ENCODE measurements around the gene IYD.

The IYD gene

GRCh38 chr6:150332939-150333584 is 35.8 kb upstream of the IYD start:
- no peaks in the 10 kb centered on the region for H3K27me3 ChIP-seq (ENCODE audit: control insufficient read depth, insufficient read depth, low read length, poor library complexity, severe bottlenecking)

DNA sequence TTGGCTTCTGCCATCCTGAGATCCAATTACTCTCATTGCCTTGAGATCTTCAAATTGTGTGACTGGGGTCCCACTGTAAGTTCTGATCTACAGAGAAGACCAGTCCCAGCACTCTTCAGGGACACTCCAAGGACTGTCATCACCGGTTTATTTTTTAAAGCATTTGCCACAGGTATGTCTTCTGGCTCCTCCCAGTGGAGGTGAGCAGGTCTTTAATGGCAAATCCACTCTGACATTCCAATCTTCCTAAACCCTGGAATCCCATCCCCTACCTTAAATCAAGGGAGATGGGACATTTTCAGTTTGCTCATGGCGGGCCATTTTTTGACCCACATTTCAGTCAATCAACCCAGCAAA is 35.2 kb upstream of the IYD start:
- H3K27ac ChIP-seq (ENCODE audit: insufficient read depth, low read depth, low read length, poor library complexity, severe bottlenecking): no peak overlapping the region
- H3K27me3 ChIP-seq (ENCODE audit: control insufficient read depth, insufficient read depth, low read length, poor library complexity, severe bottlenecking): no peaks in the 10 kb centered on the region
- no peak overlapping the region for H3K4me3 ChIP-seq (ENCODE audit: insufficient read depth, low read depth, low read length)
- H3K4me1 ChIP-seq (ENCODE audit: control insufficient read depth, insufficient read depth, low read length): no peaks in the 10 kb centered on the region
- 96 to 97% methylated on average over 2 of the region's 2 CpGs for WGBS, 2 experiments
- no peaks in the 10 kb centered on the region for H3K36me3 ChIP-seq (ENCODE audit: control insufficient read depth, insufficient read depth, low read length)
- no peaks in the 10 kb centered on the region for H3K9me3 ChIP-seq (ENCODE audit: control insufficient read depth, low read length)

More at GRCh38 chr6:150332939-150333584, 35.8 kb upstream of the IYD start:
- 95% methylated on average over 21 of the region's 21 CpGs for WGBS, 2 experiments
- Histone ChIP-seq H3K4me1 (ENCODE audit: control insufficient read depth, insufficient read depth, low read length) (no peaks in the 10 kb centered on the region), H3K4me3 (ENCODE audit: insufficient read depth, low read depth, low read length) (no peak overlapping the region), H3K9me3 (ENCODE audit: control insufficient read depth, low read length) (no peaks in the 10 kb centered on the region), H3K27ac (ENCODE audit: insufficient read depth, low read depth, low read length, poor library complexity, severe bottlenecking) (no peak overlapping the region), H3K36me3 (ENCODE audit: control insufficient read depth, insufficient read depth, low read length) (no peaks in the 10 kb centered on the region)

DNA sequence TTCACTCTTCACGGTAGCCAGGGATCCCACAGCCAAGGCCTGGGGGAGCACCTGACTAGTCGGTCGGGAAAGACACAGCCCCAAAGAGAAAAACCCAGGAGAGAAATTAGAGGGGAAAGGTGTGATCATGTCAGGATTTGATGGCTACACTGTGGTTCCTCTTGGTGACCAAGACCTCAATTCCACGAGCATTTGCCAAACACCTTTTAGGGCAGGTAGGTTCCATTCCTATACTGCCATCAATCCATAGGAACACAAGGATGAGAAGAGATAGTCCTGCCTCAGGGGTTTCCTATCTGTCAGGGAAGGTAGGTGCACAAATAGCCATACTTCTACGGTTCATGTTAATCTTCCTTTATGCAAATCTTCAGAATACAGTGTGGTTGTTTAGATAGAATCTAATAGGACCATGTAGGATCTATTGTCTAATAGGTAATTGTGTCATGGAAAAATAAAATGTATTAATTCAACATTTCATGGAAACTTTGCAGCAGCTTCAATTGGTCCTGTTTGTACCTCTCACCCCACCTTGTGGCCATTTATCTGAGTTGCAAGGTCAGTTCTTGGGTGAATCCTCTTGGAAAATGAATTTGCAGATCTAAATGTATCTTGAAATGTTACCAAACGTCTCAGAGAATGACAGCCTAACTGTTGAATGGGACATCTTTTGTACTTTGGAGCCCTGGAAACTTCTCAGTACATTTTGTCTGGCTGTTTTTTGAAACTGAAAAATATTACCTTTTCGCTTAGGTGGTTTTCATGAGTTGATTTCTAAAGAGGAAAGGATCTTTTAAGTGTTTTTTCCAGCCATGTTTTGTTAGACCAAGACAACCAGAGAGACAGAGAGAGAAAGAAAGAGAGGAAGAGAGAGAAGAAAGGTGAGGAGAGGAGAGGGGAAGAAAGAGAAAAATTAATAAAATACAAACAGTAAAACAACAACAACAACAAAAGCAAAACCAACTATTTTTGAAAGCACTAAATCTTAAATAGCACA is 33.7 kb upstream of the IYD start:
- Histone ChIP-seq H3K4me3 (ENCODE audit: insufficient read depth, low read depth, low read length) (no peak overlapping the region), H3K27ac (ENCODE audit: insufficient read depth, low read depth, low read length, poor library complexity, severe bottlenecking) (no peak overlapping the region), H3K27me3 (ENCODE audit: control insufficient read depth, insufficient read depth, low read length, poor library complexity, severe bottlenecking) (no peaks in the 10 kb centered on the region), H3K4me1 (ENCODE audit: control insufficient read depth, insufficient read depth, low read length) (no peaks in the 10 kb centered on the region), H3K36me3 (ENCODE audit: control insufficient read depth, insufficient read depth, low read length) (no peaks in the 10 kb centered on the region), H3K9me3 (ENCODE audit: control insufficient read depth, low read length) (no peaks in the 10 kb centered on the region)
- 83% methylated on average over 7 of the region's 7 CpGs for WGBS, 2 experiments

- Histone ChIP-seq H3K4me1 (ENCODE audit: control insufficient read depth, insufficient read depth, low read length) (no peaks in the 10 kb centered on the region), H3K27me3 (ENCODE audit: control insufficient read depth, insufficient read depth, low read length, poor library complexity, severe bottlenecking) (no peaks in the 10 kb centered on the region), H3K36me3 (ENCODE audit: control insufficient read depth, insufficient read depth, low read length) (no peaks in the 10 kb centered on the region), H3K4me3 (ENCODE audit: insufficient read depth, low read depth, low read length) (no peak overlapping the region), H3K9me3 (ENCODE audit: control insufficient read depth, low read length) (no peaks in the 10 kb centered on the region), H3K27ac (ENCODE audit: insufficient read depth, low read depth, low read length, poor library complexity, severe bottlenecking) (no peak overlapping the region)
- 56 to 67% methylated on average over 3 to 4 of the region's 4 CpGs for WGBS, 2 experiments
These were observed 32.5 kb upstream of the IYD start for GRCh38 chr6:150336299-150336698.

GRCh38 chr6:150336708-150337107 is 32.1 kb upstream of the IYD start:
- Histone ChIP-seq H3K4me1 (ENCODE audit: control insufficient read depth, insufficient read depth, low read length) (no peaks in the 10 kb centered on the region), H3K27ac (ENCODE audit: insufficient read depth, low read depth, low read length, poor library complexity, severe bottlenecking) (no peak overlapping the region), H3K4me3 (ENCODE audit: insufficient read depth, low read depth, low read length) (no peak overlapping the region), H3K27me3 (ENCODE audit: control insufficient read depth, insufficient read depth, low read length, poor library complexity, severe bottlenecking) (no peaks in the 10 kb centered on the region), H3K9me3 (ENCODE audit: control insufficient read depth, low read length) (no peaks in the 10 kb centered on the region), H3K36me3 (ENCODE audit: control insufficient read depth, insufficient read depth, low read length) (no peaks in the 10 kb centered on the region)
- WGBS, 2 experiments: 89 to 100% methylated on average over 1 to 2 of the region's 2 CpGs

DNA sequence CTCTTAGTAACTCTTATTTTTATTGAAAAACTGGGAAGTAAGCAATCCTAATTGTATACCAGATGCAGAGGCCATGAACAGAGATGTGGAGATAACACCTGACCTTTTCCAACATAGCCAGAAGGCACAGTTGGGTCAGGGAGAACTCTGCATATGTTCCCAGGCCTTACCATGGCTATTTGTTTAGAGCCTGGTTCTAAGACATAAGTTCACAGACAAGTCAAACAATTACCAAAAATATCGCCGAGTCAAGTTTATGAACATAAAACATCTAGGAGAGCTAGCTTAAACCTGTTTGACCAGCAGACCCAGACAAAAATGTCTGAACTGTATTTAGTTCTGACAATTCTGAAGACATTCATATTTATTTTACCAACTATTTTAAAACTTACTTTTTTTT is 26.7 kb upstream of the IYD start:
- 98% methylated on average over 2 of the region's 2 CpGs for WGBS, 2 experiments
- Histone ChIP-seq H3K27ac (ENCODE audit: insufficient read depth, low read depth, low read length, poor library complexity, severe bottlenecking) (no peak overlapping the region), H3K9me3 (ENCODE audit: control insufficient read depth, low read length) (no peaks in the 10 kb centered on the region), H3K4me3 (ENCODE audit: insufficient read depth, low read depth, low read length) (no peak overlapping the region), H3K27me3 (ENCODE audit: control insufficient read depth, insufficient read depth, low read length, poor library complexity, severe bottlenecking) (no peaks in the 10 kb centered on the region), H3K4me1 (ENCODE audit: control insufficient read depth, insufficient read depth, low read length) (no peaks in the 10 kb centered on the region), H3K36me3 (ENCODE audit: control insufficient read depth, insufficient read depth, low read length) (no peaks in the 10 kb centered on the region)

- Histone ChIP-seq H3K4me3 (ENCODE audit: insufficient read depth, low read depth, low read length) (no peak overlapping the region), H3K4me1 (ENCODE audit: control insufficient read depth, insufficient read depth, low read length) (no peaks in the 10 kb centered on the region), H3K27ac (ENCODE audit: insufficient read depth, low read depth, low read length, poor library complexity, severe bottlenecking) (no peak overlapping the region), H3K9me3 (ENCODE audit: control insufficient read depth, low read length) (no peaks in the 10 kb centered on the region), H3K27me3 (ENCODE audit: control insufficient read depth, insufficient read depth, low read length, poor library complexity, severe bottlenecking) (no peaks in the 10 kb centered on the region), H3K36me3 (ENCODE audit: control insufficient read depth, insufficient read depth, low read length) (no peaks in the 10 kb centered on the region)
These were observed 25.4 kb upstream of the IYD start for GRCh38 chr6:150343434-150343833.

DNA sequence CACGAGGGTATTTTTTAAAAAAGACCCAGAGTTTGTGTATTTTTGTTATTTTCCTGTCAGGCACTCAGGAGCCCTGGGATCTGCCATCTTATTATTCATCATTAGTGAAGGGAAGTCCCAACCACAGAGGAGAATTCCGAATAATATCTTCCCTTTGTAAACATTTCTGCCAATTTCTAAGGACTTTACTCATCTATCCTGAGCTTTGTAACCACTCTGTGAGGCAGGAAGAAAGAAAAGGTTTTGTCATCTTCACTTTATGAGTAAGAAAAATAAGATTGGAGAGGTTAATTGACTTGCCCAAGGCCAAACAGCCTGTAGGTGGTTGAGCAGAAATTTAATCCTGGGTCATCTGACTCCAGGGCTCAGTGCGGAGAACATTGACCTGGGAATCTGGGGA is 23.0 kb upstream of the IYD start:
- H3K4me1 ChIP-seq (ENCODE audit: control insufficient read depth, insufficient read depth, low read length): no peaks in the 10 kb centered on the region
- 90% methylated on average over 3 of the region's 3 CpGs for WGBS, 2 experiments
- no peak overlapping the region for H3K27ac ChIP-seq (ENCODE audit: insufficient read depth, low read depth, low read length, poor library complexity, severe bottlenecking)
- H3K9me3 ChIP-seq (ENCODE audit: control insufficient read depth, low read length): no peaks in the 10 kb centered on the region
- H3K4me3 ChIP-seq (ENCODE audit: insufficient read depth, low read depth, low read length): no peak overlapping the region
- no peaks in the 10 kb centered on the region for H3K27me3 ChIP-seq (ENCODE audit: control insufficient read depth, insufficient read depth, low read length, poor library complexity, severe bottlenecking)
- no peaks in the 10 kb centered on the region for H3K36me3 ChIP-seq (ENCODE audit: control insufficient read depth, insufficient read depth, low read length)

GRCh38 chr6:150346346-150346745 is 22.5 kb upstream of the IYD start:
- WGBS, 2 experiments: 94 to 96% methylated on average over 2 of the region's 2 CpGs

DNA sequence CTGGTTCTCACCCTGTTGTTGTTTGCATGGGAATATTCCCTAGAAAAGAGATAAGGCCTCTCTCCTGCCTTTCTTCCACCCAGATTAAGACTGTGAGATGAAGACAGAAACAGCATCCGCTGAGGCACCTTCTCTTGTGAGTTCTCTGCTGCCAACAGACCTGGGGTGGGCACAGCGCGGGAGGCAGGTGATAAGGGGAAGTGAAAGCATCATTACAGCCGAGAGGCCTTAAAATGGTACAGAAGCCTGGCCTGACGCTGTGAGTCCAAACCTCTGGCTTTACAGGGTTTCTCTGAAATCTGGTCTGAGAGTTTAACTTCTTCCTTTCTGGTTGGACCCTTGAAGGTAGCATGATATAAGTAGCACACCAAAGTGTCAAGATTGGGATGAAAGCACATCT is 21.0 kb upstream of the IYD start:
- H3K27ac ChIP-seq (ENCODE audit: insufficient read depth, low read depth, low read length, poor library complexity, severe bottlenecking): no peak overlapping the region
- WGBS, 2 experiments: 96% methylated on average over 5 of the region's 5 CpGs
- H3K27me3 ChIP-seq (ENCODE audit: control insufficient read depth, insufficient read depth, low read length, poor library complexity, severe bottlenecking): no peaks in the 10 kb centered on the region
- H3K4me1 ChIP-seq (ENCODE audit: control insufficient read depth, insufficient read depth, low read length): no peaks in the 10 kb centered on the region
- H3K36me3 ChIP-seq (ENCODE audit: control insufficient read depth, insufficient read depth, low read length): no peaks in the 10 kb centered on the region
- H3K4me3 ChIP-seq (ENCODE audit: insufficient read depth, low read depth, low read length): no peak overlapping the region
- no peaks in the 10 kb centered on the region for H3K9me3 ChIP-seq (ENCODE audit: control insufficient read depth, low read length)

More at GRCh38 chr6:150346346-150346745, 22.5 kb upstream of the IYD start:
- H3K27me3 ChIP-seq (ENCODE audit: control insufficient read depth, insufficient read depth, low read length, poor library complexity, severe bottlenecking): no peaks in the 10 kb centered on the region
- H3K4me3 ChIP-seq (ENCODE audit: insufficient read depth, low read depth, low read length): no peak overlapping the region
- H3K4me1 ChIP-seq (ENCODE audit: control insufficient read depth, insufficient read depth, low read length): no peaks in the 10 kb centered on the region
- H3K27ac ChIP-seq (ENCODE audit: insufficient read depth, low read depth, low read length, poor library complexity, severe bottlenecking): no peak overlapping the region
- no peaks in the 10 kb centered on the region for H3K36me3 ChIP-seq (ENCODE audit: control insufficient read depth, insufficient read depth, low read length)
- H3K9me3 ChIP-seq (ENCODE audit: control insufficient read depth, low read length): no peaks in the 10 kb centered on the region
